Occipital lobe (tissue), 2 donors: ENCODE results near the gene RPA3. TPM values are rescaled to one million over a fixed set of nuclear protein-coding genes. Genes with fewer than 3 reads are reported as not detected.

ENCODE experiments used
- DNase-seq: peaks from one replicate; lab custom pipeline; 2025; lab: John Stamatoyannopoulos, UW
- total RNA-seq: library from RNA; depleted of rRNA; stranded (reverse); fragments of >200 nt; gene quantifications from one replicate; pipeline ENCODE4 v1.2.3, GENCODE V29; 2014

Gene RPA3
- total RNA-seq, 1 donor from 2014 or later = 12.9 TPM

DNA sequence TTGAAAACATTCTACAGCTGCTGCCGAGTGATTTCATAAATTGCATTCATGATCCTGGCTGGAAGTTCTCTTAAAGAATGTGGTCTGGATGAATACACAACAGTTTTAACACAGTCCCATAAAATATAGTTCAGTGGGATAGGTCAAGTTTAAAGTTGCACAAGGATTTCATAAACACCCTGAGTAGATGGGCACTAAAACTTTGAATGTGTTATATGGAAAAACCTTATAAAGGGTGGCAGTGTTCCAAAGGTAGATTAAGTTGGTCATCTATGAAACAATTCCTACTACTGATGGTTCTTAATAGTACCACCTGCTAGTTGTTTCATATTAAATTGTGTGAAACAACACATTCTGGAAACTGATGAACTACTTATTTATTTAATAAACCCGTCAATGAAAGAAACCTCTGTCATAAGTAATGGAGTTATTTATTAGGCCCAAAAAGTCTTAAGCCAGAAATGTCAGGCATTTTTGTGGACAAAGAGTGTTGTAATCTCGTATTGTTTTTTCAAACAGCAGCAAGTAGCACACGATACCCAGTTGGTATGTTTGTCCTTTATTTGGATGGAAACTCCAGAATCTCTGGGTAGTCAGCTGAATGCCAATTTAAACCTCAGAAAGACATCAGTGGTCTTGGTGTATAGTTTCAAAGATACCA lies 14.3 kb upstream of the RPA3 start:
- DNase-seq = no peak

DNA sequence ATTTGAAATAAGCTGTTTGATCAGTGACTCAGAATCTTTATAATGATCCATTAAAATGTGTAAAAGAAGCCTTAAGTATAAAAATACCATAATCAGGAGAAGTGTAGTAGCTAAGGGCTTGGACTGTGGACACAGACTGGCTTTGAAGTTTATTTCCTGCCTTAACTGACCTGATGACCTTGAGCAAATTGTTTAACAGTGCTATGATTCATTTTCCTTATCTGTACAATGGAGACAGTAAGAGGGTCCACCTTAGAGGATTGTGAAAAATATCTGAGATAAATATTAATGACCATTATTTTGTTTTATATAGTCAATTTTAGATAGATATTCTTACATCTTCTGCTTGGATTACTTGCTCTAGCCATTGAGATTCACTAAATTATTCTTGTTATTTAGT lies 13.3 kb upstream of the RPA3 start:
- DNase-seq = no peak

DNA sequence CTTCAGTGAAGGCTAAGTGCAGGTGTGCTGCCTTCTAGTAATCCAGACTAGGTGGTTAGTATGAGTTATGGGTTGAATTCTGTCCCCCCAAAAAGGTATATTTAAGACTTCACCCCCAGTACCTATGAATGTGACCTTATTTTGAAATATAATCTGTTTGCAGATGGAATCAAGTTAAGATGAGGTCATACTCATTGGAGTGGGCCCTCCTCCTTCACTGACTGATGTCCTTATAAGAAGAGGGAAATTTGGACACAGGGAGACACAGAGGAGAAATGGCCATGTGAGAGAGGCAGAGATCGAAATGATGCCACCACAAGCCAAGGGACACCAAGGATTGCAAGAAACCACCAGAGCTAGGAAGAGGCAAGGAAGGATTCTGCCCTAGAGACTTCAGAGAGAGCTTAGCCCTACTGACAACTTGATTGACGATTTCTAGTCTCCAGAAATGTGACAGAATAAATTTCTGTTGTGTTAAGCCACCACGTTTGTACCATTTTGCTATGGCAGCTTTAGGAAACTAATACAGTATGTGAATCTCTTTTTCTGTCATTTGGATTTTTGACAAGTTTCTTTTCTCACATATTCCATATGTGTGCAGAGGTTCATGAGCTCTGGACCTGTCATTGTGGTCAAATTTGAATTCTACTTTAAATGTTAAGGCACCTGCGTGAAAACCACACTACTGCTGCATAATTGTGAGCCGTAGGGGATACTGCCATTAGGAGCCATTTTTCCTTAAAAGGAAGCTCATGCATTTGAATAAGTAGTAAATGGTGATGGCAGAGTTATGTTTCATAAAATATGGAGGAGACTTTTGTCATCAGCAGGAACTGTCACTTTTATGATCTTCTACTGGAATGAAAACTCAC lies 2.6 kb upstream of the RPA3 start:
- DNase-seq = no peak

DNA sequence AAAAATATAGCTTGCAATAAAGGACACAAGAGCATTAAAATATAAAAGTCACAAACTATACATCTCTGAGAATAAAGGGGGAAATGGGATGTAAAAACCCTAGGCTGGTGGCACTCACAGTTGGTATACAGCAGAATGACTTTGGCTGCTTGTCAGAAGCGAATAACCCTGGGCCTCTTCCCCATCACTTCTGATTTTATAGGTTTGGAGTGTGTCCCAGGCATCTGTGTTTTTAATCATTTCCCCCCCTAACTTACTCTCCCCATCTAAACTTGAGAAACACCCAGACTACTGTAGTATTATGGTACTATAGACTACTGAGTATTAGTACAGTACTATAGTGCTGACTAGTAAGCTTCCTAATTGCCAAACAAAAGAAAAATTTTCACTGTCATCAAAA lies 1.8 kb upstream of the RPA3 start:
- DNase-seq = no peak

DNA sequence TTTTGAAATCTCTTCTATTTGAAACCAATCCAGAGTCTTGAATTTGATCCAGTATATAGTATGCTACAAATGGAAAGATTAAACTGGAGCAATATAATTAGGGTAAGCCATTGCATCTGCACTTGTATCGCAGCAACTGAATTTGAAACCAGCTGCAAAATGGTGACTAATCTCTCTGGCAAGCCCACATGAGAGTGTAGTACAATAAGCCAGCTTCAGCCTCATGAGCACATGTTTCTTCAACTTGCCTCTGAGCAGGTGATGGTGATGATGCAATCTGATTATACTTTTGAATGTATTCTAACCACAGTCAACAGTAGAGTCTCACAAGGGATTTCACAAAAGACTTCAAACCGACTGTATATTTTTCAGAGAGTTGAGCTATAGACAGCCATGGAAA lies 829 bp upstream of the RPA3 start:
- peak; percentile 39 for DNase-seq

DNA sequence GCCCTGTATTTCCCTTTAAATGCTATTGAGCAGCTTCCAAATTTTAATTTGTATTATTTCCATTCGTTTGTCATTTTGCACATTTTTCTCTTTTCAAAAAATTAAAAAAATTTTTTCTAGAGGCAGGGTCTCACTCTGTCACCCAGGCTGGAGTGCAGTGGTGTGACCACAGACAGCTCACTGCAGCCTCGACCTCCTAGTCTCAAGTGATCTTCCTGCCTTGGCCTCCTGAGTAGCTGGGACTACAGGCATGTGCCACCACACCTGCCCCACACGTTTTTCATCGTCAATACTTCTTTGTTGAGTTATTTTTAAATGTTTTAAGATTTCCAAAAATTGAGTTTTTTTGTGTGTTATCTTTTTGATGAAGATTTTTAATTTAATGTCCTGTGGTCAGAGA lies 4.7 kb downstream of the RPA3 start:
- DNase-seq = no peak

DNA sequence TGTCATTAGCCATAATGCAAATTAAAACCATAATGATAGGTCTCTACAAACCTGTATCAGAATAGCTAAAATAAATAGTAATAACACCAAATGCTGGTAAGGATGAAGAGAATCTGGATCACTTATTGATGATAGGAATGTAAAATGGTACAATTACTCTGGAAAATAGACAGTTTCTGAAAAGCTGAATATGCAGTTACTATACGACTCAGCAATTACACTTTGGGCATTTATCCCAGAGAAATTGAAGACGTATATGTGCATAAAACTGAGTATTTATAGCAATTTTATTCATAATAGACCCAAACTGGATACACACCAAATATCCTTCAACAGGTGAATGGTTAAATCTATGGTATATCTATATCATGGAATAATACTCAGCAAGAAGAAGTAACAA lies 7.9 kb downstream of the RPA3 start:
- DNase-seq = no peak

DNA sequence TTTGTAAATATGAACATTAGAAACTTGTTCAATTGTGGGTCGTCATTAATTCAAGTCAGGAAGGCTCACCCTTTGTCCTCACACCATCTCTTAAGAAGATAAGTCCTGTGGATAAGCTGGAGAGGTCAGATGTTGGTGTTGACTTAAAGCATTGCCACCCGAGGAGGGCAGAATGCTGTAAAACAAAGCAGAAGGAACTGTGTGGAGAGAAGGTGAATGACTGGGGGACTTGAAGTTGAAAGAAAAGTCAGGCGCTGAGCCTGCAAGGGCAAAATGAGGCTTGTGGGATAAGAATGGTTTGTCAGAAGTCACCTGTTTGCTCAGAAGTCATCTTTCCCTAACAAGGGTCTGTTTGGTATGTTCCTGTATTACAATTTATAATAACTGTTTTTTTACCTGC lies 9.1 kb downstream of the RPA3 start:
- DNase-seq = no peak

DNA sequence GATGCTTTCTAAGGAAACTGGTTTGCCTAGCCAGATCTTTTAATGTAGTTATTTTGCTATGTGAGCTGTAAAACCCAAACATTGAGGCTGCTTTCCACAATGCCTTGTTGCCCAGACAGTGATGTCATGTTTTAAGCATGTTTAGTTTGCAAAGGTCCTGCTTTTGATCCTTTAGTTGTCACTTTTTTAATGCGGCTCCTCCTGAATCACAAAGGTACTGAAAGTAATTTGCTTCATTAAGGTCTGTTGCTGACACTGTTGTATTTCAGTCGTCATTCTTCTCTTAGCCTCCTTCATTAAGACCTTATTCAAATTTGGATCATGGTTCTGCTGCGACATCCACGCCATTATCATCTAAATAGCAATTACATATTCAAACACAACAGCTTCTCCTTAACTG lies 10.6 kb downstream of the RPA3 start:
- DNase-seq = no peak

DNA sequence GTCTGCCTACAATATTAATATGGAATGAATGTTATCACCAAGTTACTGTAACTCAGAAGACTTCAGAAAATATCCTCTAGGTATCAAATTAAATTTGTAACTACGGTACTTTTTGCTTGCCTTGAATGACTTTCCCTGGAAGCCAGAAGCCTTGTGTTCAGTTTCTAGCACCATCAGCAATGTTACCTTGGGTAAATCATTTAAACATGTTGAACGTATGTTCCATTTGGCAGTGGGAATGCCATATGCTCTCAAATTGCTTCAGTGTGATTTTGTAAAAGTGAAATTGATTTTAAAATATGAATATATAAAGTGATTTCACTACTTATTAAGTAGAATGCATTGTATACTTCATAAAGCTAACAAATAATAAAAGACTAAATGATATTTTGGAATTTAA lies 11.2 kb downstream of the RPA3 start:
- DNase-seq = no peak

DNA sequence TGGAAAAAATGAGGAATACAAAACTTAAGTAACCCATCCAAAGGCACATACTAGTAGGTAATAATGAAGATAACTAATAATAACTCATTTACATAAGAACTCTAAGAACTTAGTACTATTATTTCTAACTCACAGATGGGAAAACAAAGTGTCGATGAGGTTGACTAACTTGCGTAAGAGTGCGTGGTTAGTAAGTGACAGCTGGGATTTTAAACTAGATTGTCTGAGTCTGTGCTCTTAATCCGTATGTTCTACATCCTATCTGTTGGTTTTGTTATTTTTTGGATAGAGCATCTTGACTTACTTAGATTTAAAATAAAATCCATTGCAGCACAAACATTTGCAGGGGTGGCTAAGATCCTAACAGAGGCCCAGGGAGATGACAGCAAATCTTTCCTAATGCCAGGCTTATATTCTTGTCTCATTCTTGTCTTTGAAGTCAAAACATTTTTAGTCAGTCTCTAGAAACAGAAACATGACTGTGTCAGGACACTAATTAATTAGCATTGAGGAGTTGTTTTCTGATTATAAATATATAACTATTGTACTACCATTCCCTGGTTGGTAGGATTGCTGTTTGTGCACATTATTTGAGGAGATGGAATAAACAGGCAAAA lies 11.7 kb downstream of the RPA3 start:
- no peak for DNase-seq

DNA sequence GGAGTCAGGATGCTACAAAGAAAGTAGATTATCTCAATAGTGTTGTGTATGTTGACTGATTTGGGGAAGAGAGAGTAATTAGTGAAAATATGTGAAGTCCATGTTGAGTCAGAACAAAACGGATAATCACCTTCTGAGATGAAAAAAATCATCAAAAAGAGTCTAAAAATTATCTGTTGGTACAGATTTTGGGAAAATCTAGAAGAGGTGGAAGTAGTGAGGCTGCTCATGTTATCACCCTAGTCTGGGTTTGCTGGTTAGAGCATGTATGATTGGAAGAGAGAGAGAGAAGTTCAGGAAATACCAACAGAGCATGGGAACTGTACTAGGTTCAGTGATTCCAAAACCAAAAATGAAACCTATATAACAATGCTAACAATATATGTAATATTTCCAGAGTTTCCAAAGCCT lies 12.3 kb downstream of the RPA3 start:
- DNase-seq = no peak

DNA sequence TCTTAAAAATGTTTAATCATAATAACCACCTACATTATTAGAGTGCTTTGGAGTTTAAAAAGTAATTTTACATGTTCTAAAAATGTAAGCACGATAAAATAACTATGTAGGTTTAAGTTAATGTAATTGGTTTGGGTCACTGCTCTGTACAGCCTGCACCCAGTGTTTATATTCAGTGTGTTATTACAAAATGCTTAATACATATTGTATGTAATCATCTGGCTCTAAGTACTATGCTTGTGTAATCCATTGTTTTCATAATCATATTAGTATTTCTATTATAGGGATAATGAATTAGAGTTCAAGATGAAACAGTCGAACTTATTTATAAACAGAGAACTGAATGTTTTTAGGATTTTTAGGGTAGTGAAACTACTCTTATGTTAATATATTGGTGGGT lies 13.1 kb downstream of the RPA3 start:
- no peak for DNase-seq

DNA sequence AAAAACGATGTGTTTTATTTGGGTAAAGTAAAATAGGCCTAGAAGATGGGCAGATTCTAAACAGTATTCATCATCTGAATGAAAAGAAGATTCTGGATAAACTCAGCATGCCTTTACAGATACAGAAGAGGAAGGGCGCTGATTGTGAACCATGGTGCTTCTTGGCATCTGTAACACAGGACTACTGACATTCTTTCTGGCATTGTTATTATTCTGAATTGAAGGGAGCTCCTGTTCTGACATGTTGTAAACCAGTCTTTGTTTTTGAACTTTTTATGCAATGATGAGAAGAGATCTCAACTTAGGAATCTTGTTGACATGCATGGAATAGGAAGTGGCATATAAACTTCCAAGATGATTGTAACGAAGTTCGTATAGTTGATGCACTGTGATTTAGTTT lies 13.5 kb downstream of the RPA3 start:
- no peak for DNase-seq

DNA sequence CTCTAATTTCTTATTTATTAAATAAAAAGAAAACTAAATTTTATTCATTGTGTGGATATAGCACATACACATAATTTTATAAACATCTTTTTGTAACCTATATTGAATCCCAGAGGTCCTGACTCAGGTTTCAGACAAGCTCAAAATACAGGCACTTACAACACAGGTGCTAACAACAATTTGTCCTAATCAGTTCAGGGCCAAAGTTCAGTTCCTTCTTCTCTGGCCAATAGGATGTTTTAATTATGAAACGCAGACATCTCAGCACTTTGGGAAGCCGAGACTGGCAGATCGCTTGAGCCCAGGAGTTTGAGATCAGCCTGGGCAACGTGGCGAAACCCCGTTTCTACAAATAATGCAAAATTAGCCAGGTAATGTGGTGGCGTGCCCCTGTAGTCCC lies 15.0 kb downstream of the RPA3 start:
- DNase-seq = no peak

DNA sequence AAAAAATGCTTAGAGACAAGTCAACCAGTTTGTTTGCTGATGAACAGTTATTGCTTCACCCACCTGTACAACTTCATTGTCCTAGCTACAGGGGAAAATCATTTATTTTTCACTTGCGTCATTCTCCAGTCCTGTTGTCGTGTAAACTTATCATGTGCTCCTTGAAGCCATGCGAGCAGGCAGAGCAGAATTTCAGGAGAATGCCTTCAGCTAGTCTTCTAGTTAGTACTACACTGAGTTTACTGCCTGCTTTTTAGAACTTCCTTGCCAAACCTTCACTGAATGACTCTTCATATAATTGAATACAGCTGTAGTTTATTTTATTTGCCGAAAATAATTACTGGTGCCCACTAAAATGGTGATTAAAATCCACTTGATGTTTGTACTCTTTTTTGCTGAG lies 15.6 kb downstream of the RPA3 start:
- no peak for DNase-seq

DNA sequence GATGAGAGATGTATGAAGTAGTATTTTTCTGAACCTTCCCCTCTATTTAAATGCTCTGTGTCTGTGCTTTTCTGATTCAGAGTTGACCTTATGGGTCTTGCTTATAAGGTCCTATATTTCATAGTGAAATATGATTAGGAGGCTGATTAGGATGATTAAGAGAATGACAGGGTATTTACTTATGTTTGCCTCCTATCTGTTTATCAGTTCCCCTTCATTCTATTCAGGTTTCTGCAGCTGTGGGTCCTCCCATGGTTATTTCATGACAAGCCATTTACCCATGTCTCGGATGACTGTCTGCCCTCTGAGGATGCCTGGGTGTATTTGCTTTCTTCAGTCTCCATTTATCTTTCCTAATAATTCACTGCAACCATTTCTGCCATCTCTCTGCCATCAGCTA lies 16.9 kb downstream of the RPA3 start:
- no peak for DNase-seq

DNA sequence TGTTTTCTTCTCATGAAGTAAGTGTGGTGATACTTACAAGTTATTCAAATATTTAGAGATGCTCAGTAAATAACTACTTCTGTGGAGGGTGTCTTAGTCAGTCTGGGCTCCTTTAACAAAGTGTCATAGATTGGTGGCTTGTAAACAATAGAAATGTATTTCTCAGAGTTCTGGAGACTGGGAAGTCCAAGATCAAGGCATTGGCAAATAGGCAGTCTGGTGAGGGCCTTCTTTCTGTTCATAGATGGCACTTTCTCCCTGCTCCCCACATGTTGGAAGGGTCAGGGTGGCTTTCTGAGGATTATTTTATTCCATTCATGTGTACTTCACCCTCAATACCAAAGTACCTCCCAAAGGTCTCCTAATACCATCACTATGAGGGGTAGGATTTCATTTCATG lies 18.4 kb downstream of the RPA3 start:
- DNase-seq = no peak

DNA sequence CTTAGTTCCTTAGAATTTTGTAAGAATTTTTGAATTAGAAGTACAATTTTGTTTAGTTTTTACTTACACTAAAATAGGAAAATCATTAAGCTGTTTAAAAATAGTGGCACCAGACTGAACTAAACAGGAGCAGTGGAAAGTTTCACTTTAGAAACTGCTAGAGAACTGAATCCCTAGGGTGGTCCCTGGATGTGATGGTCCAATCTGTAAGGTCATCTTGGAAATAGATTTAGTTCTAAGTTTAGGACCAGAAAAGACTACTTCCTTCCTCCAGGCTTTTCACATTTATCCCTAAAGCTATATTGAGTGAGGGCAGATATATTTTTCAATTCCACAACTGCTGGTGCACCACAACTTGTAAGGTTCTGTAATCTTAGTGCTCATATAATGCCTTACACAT lies 19.0 kb downstream of the RPA3 start:
- no peak for DNase-seq

DNA sequence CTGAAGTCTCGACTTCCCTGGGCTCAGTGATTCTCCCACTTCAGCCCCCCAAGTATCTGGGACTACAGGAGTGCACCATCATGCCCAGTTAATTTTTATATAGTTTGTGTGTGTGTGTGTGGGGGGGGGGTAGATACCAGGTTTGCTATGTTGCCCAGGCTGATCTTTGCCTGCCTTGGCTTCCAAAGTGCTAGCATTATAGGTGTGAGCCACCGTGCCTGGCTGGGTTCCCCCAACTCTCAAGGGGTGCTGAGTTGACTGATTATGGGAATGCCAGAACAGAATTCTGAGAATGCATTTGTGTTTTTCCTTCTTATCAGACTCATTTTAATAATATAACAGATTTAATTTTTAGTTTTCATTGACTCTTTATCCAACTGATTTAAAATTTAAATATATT lies 19.5 kb downstream of the RPA3 start:
- DNase-seq = no peak

DNA sequence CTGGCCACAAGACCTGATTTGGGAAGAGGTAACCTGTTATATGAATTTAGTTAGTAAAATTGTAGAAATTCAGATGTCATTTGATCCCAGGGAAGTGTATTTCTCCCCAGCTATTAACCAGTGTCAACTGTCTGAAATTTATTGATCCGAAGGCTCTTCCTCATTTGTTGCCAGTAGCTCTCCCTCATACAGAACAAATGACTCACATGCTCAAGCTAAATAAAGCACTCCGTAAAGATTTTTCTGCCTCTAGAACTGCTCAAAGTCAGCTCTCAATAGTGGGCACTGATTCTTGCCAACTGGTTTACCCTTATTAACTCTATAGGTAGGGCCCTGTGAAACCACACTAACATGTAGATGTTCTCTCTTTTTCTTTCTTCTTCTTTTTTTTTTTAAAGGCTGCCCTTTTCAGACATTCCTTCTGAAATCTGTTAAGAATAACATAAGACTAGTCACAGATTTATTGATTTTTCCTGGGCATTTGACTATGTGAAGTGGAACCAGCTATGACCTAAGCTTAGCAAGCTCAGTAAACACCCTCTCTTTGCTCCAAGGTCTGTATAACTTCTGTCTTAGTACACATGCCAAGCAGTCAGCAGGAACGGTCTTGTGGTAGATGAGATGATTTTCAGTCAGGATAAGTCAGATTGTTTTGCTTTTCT lies 21.8 kb downstream of the RPA3 start:
- no peak for DNase-seq

DNA sequence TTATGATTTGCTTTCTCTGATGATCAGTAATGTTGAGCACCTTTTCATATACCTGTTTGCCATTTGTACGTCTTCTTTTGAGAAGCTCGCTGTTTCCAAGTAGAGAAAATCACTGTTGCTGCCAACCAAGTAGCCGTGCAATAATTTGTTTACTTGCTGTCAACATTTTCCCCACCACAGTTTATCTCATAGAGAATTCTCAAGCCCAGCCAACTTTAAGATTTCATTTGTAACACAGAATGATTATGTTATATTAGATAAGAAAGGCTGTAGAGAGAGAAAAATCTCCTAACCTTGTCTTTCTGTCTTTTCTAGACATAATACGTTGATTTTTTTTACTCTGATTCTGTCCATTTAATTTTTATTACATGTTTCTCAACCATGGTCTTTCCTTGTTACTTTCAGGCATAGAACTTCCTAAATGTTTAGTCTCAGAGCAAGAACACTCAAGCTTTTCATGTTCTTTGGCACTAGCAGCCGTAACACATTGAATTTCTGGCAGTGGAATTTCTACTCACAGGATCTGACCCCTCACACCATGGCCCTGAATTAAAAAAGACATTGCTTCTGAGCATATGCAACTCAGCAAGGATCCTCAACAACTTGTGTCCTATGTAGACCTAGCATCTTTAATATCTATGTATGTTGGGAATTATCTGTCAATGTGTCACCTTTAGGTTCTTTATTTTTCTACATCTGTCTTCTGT lies 23.1 kb downstream of the RPA3 start:
- DNase-seq = no peak
